ENCODE results near the gene RHBG. TPM values are rescaled to one million over a fixed set of nuclear protein-coding genes. Genes with fewer than 3 reads are reported as not detected.

The RHBG gene
- total and polyA plus RNA-seq, 2 of the 4 experiments (the other 2 are of a cell fraction), result not detected

GRCh38 chr1:156386949-156387869 is 18.2 kb downstream of the RHBG start:
- peaks cover 62% of the 10 kb centered on the region for H3K27me3 ChIP-seq (ENCODE audit: control insufficient read depth, insufficient read depth, low read length)
- peaks cover 3% of the 10 kb centered on the region; the same call in 1 of the 2 replicates for H3K9me1 ChIP-seq (ENCODE audit: insufficient read depth, low read length)
- peak overlapping the region; percentile 31 for H2AK9ac ChIP-seq (replicated peaks; ENCODE audit: low read depth, low read length, poor library complexity)
- no TSS peak for BruUV-seq (replicated peaks)
- no peak overlapping the region for H3K9ac ChIP-seq (ENCODE audit: low read depth, low read length)
- H3K14ac ChIP-seq (replicated peaks; ENCODE audit: low read depth, low read length), result no peak overlapping the region
- no peak overlapping the region for H4K5ac ChIP-seq (ENCODE audit: low read depth, low read length)
- H2BK120ac ChIP-seq (ENCODE audit: low read depth, low read length), result no peak overlapping the region
- H2BK5ac ChIP-seq (ENCODE audit: low read depth, low read length, poor library complexity, severe bottlenecking), result no peak overlapping the region
- no peaks in the 10 kb centered on the region for H3K36me3 ChIP-seq (ENCODE audit: control insufficient read depth, insufficient read depth, low read length)
- POLR2A ChIA-PET (ENCODE audit: unreplicated experiment), result no interaction called here
- H3K18ac ChIP-seq (ENCODE audit: low read depth, low read length), result no peak overlapping the region
- no peak overlapping the region for H3K4me3 ChIP-seq (ENCODE audit: insufficient read depth, low read depth, low read length)
- ATAC-seq (ENCODE audit: low read depth) (no peak), DNase-seq (no peak)
- no peak overlapping the region for H4K8ac ChIP-seq (ENCODE audit: low read depth in 2 of 2, low read length in 2 of 2)
- no peak overlapping the region for H4K91ac ChIP-seq (ENCODE audit: insufficient read depth, low read depth, low read length)
- no peak for TF ChIP-seq NFE2L2 (IDR thresholded peaks at IDR 0.05; ENCODE audit: low read depth, low read length)
- TF ChIP-seq MAZ (IDR thresholded peaks at IDR 0.05; ENCODE audit: borderline replicate concordance, low read depth, low read length), result no peak
- no peaks in the 10 kb centered on the region for H4K20me1 ChIP-seq (ENCODE audit: insufficient read depth, low read length)
- dilution Hi-C loops (cut with HindIII; ENCODE audit: low sequenced_read_pairs, unreplicated experiment) (no loop called here), intact Hi-C loops (cut with micrococcal nuclease) (no loop called here), in situ Hi-C loops (cut with MboI; ENCODE audit: low sequenced_read_pairs) (loop anchor here (5.0 to 10.0 kb wide), 2 partner anchors 58 to 220 kb away; no protein-coding TSS in a partner anchor)
- peak overlapping the region; percentile 23 for H2AFZ ChIP-seq (replicated peaks; ENCODE audit: low read length, poor library complexity)
- no peak overlapping the region for H3K27ac ChIP-seq (ENCODE audit: insufficient read depth, low read length)
- H3K79me1 ChIP-seq (ENCODE audit: low read depth in 1 of 2, low read length in 2 of 2), result no peaks in the 10 kb centered on the region
- H3K56ac ChIP-seq (ENCODE audit: extremely low read depth, insufficient read depth, low read length), result no peak overlapping the region
- no peak overlapping the region for H3K4ac ChIP-seq (ENCODE audit: low read depth, low read length)
- CTCF ChIA-PET, result interaction anchor here (1.4 to 4.3 kb wide), 2 partner anchors 58 to 63 kb away, joined by 7 to 69 read pairs; no protein-coding TSS in a partner anchor
- H2AK5ac ChIP-seq (ENCODE audit: low read depth, low read length), result no peak overlapping the region
- no peaks in the 10 kb centered on the region for H3K9me3 ChIP-seq (ENCODE audit: control insufficient read depth, insufficient read depth, low read length)
- no peak overlapping the region for H3K4me2 ChIP-seq (ENCODE audit: low read depth, low read length)
- 83% methylated on average over 2 of the region's 8 CpGs; no CpG with 5 or more reads in 1 of the 2 experiments for WGBS, 2 experiments (ENCODE audit: extremely low coverage in 2 of 2, insufficient read length in 1 of 2)
- H2BK20ac ChIP-seq (ENCODE audit: low read depth, low read length), result no peak overlapping the region
- no peak overlapping the region; the same call in 1 of the 2 replicates for H3K23ac ChIP-seq (ENCODE audit: low read depth, low read length)
- no peaks in the 10 kb centered on the region for H3K4me1 ChIP-seq (ENCODE audit: control insufficient read depth, insufficient read depth, low read length)
- no peak overlapping the region for H2BK15ac ChIP-seq (ENCODE audit: low read depth, low read length)

Measured in IMR-90 (cell line).